ENCODE data around the gene FHIT.

GRCh38 chr3:59783468-59783988, 1467.7 kb downstream of the FHIT start:
- no peak for TF ChIP-seq CTCF (conservative IDR thresholded peaks at IDR 0.05; ENCODE audit: low read depth, low read length)
- TF ChIP-seq EZH2 (IDR thresholded peaks at IDR 0.05; ENCODE audit: low read length, unreplicated experiment) = no peak

Data from PC-3 (cell line).